Measurements from ENCODE around the gene PREB.

The PREB gene

GRCh38 chr2:27092696-27093429, 41.6 kb downstream of the PREB start:
- no peaks in the 10 kb centered on the region for H3K9me3 ChIP-seq (ENCODE audit: insufficient read depth, low read length)
- H3K4me3 ChIP-seq (ENCODE audit: insufficient read depth, low read length, poor library complexity, severe bottlenecking): no peak overlapping the region
- H2AFZ ChIP-seq (ENCODE audit: low read depth, low read length, severe bottlenecking): no peak overlapping the region
- no peaks in the 10 kb centered on the region for H4K20me1 ChIP-seq (ENCODE audit: low read depth, low read length)
- no peak overlapping the region for H3K27ac ChIP-seq (ENCODE audit: low read depth, low read length)
- H3F3A ChIP-seq (ENCODE audit: insufficient read depth): no peaks in the 10 kb centered on the region
- H3K27me3 ChIP-seq (ENCODE audit: low read length): no peaks in the 10 kb centered on the region
- no peaks in the 10 kb centered on the region for H3K9me2 ChIP-seq (replicated peaks; ENCODE audit: insufficient read depth, low read length)
- TF ChIP-seq CTCF (IDR thresholded peaks at IDR 0.05; ENCODE audit: insufficient read depth, low read length, poor library complexity, severe bottlenecking) (no peak), EZH2phosphoT487 (conservative IDR thresholded peaks at IDR 0.05; ENCODE audit: low read length) (no peak)
- no peak overlapping the region for H3K9ac ChIP-seq (ENCODE audit: low read length)
- no peak overlapping the region for H3K4me2 ChIP-seq (ENCODE audit: low read depth, low read length, poor library complexity, severe bottlenecking)
- H3K36me3 ChIP-seq (ENCODE audit: low read length): no peaks in the 10 kb centered on the region
- no peaks in the 10 kb centered on the region for H3K79me2 ChIP-seq (ENCODE audit: insufficient read depth, low read length)

- Histone ChIP-seq H3K36me3 (ENCODE audit: low read length) (no peaks in the 10 kb centered on the region), H3K79me2 (ENCODE audit: insufficient read depth, low read length) (no peaks in the 10 kb centered on the region), H3K9ac (ENCODE audit: low read length) (no peak overlapping the region), H2AFZ (ENCODE audit: low read depth, low read length, severe bottlenecking) (no peak overlapping the region), H3F3A (ENCODE audit: insufficient read depth) (0 out of 2 replicates have a peak, but pooled peaks cover 3% of the 10 kb centered on the region), H3K4me3 (ENCODE audit: insufficient read depth, low read length, poor library complexity, severe bottlenecking) (no peak overlapping the region), H4K20me1 (ENCODE audit: low read depth, low read length) (no peaks in the 10 kb centered on the region), H3K4me2 (ENCODE audit: low read depth, low read length, poor library complexity, severe bottlenecking) (no peak overlapping the region), H3K27ac (ENCODE audit: low read depth, low read length) (no peak overlapping the region), H3K9me3 (ENCODE audit: insufficient read depth, low read length) (no peaks in the 10 kb centered on the region), H3K27me3 (ENCODE audit: low read length) (no peaks in the 10 kb centered on the region), H3K9me2 (replicated peaks; ENCODE audit: insufficient read depth, low read length) (no peaks in the 10 kb centered on the region)
- no peak for TF ChIP-seq EZH2phosphoT487 (conservative IDR thresholded peaks at IDR 0.05; ENCODE audit: low read length)
- no peak for TF ChIP-seq CTCF (IDR thresholded peaks at IDR 0.05; ENCODE audit: insufficient read depth, low read length, poor library complexity, severe bottlenecking)
These were observed 42.4 kb downstream of the PREB start for GRCh38 chr2:27091746-27092695.

- no peaks in the 10 kb centered on the region for H4K20me1 ChIP-seq (ENCODE audit: low read depth, low read length)
- H3K27me3 ChIP-seq (ENCODE audit: low read length): no peaks in the 10 kb centered on the region
- H3F3A ChIP-seq (ENCODE audit: insufficient read depth): 0 out of 2 replicates have a peak, but pooled peaks cover 3% of the 10 kb centered on the region
- no peak overlapping the region for H3K27ac ChIP-seq (ENCODE audit: low read depth, low read length)
- no peaks in the 10 kb centered on the region for H3K9me3 ChIP-seq (ENCODE audit: insufficient read depth, low read length)
- no peak overlapping the region for H3K4me2 ChIP-seq (ENCODE audit: low read depth, low read length, poor library complexity, severe bottlenecking)
- no peak overlapping the region for H3K4me3 ChIP-seq (ENCODE audit: insufficient read depth, low read length, poor library complexity, severe bottlenecking)
- H3K79me2 ChIP-seq (ENCODE audit: insufficient read depth, low read length): no peaks in the 10 kb centered on the region
- no peak for TF ChIP-seq CTCF (IDR thresholded peaks at IDR 0.05; ENCODE audit: insufficient read depth, low read length, poor library complexity, severe bottlenecking)
- no peaks in the 10 kb centered on the region for H3K9me2 ChIP-seq (replicated peaks; ENCODE audit: insufficient read depth, low read length)
- no peak overlapping the region for H3K9ac ChIP-seq (ENCODE audit: low read length)
- H2AFZ ChIP-seq (ENCODE audit: low read depth, low read length, severe bottlenecking): no peak overlapping the region
- H3K36me3 ChIP-seq (ENCODE audit: low read length): no peaks in the 10 kb centered on the region
These were observed 45.1 kb downstream of the PREB start for GRCh38 chr2:27089111-27089954.
